ENCODE measurements around the gene FAM107A.

GRCh38 chr3:58532794-58533220 is 44.4 kb downstream of the FAM107A start:
- TF ChIP-seq, protein P1, sequence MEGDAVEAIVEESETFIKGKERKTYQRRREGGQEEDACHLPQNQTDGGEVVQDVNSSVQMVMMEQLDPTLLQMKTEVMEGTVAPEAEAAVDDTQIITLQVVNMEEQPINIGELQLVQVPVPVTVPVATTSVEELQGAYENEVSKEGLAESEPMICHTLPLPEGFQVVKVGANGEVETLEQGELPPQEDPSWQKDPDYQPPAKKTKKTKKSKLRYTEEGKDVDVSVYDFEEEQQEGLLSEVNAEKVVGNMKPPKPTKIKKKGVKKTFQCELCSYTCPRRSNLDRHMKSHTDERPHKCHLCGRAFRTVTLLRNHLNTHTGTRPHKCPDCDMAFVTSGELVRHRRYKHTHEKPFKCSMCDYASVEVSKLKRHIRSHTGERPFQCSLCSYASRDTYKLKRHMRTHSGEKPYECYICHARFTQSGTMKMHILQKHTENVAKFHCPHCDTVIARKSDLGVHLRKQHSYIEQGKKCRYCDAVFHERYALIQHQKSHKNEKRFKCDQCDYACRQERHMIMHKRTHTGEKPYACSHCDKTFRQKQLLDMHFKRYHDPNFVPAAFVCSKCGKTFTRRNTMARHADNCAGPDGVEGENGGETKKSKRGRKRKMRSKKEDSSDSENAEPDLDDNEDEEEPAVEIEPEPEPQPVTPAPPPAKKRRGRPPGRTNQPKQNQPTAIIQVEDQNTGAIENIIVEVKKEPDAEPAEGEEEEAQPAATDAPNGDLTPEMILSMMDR (IDR thresholded peaks at IDR 0.05; ENCODE audit: low read depth, low read length): peak; percentile 83
- no peak for TF ChIP-seq POLR2A (IDR thresholded peaks at IDR 0.05; ENCODE audit: extremely low read depth, insufficient read length)
- TF ChIP-seq MAX (IDR thresholded peaks at IDR 0.05; ENCODE audit: low read depth, low read length): peak; percentile 57; the same call in 1 of the 2 replicates
- 0 out of 2 replicates have a peak, but pooled peaks have one; percentile 38 for TF ChIP-seq MYC (IDR thresholded peaks at IDR 0.05; ENCODE audit: low read depth, low read length)

Data from NB4 (cell line).